Caco-2 (cell line): ENCODE data around the gene DHRS13. TPM values are rescaled to one million over a fixed set of nuclear protein-coding genes. Genes with fewer than 3 reads are reported as not detected.

Experiments used
- BruUV-seq: library from RNA; stranded (reverse); fragments of 400-500 nt; replicated peaks from 2 replicates; lab custom pipeline; 2021; lab: Mats Ljungman, UMichigan
- CTCF ChIA-PET: fragments of 300-600 bp; sonication (Branson Sonifier 250); formaldehyde crosslinking; loops from one replicate; lab custom pipeline; 2022; ENCODE audit warnings: antibody characterized with exemption; lab: Charles Lee
- POLR2A ChIA-PET: fragments of 300-600 bp; sonication (Branson Sonifier 250); formaldehyde crosslinking; loops from one replicate; lab custom pipeline; 2022; ENCODE audit warnings: antibody characterized with exemption; lab: Charles Lee
- DNase-seq, 2 experiments: peaks; one replicate each; pipeline versions ENCODE4 v3.0.0 to v3.0.0-alpha.2; 2020 to 2022
- H3K27me3 ChIP-seq: replicated peaks from 2 replicates; pipeline ENCODE4 v1.6.0; 2011; ENCODE audit warnings: low read length; ENCODE audit not compliant: control insufficient read depth, insufficient read depth
- H3K36me3 ChIP-seq: 2 replicates; pipeline ENCODE4 v1.5.1; 2011; ENCODE audit warnings: low read length; ENCODE audit not compliant: control insufficient read depth, insufficient read depth
- H3K4me1 ChIP-seq: fragments of 250-450 bp; sonication (Bioruptor Pico); 2 replicates; pipeline ENCODE4 v1.5.1; 2020; ENCODE audit warnings: mild to moderate bottlenecking
- H3K4me3 ChIP-seq: 2 replicates; pipeline ENCODE4 v1.5.1; 2011; ENCODE audit warnings: low read depth, mild to moderate bottlenecking, control low read depth, low read length
- H3K9me3 ChIP-seq: fragments of 250-450 bp; sonication (Bioruptor Pico); 2 replicates; pipeline ENCODE4 v1.5.1; 2020; ENCODE audit warnings: mild to moderate bottlenecking, moderate library complexity
- H3K27ac Mint-ChIP-seq: one replicate; pipeline ENCODE4 v1.8.0; 2022; ENCODE audit warnings: mixed read lengths; ENCODE audit not compliant: unreplicated experiment
- H3K27me3 Mint-ChIP-seq: one replicate; pipeline ENCODE4 v1.8.0; 2022; ENCODE audit warnings: mixed read lengths; ENCODE audit not compliant: insufficient read depth, unreplicated experiment
- H3K36me3 Mint-ChIP-seq: one replicate; pipeline ENCODE4 v1.8.0; 2022; ENCODE audit warnings: mild to moderate bottlenecking, mixed read lengths; ENCODE audit not compliant: insufficient read depth, unreplicated experiment
- H3K4me1 Mint-ChIP-seq: one replicate; pipeline ENCODE4 v1.8.0; 2022; ENCODE audit warnings: low read depth, mixed read lengths; ENCODE audit not compliant: unreplicated experiment
- H3K4me3 Mint-ChIP-seq: one replicate; pipeline ENCODE4 v1.8.0; 2022; ENCODE audit warnings: mild to moderate bottlenecking, moderate library complexity, mixed read lengths; ENCODE audit not compliant: unreplicated experiment
- H3K9me3 Mint-ChIP-seq: one replicate; pipeline ENCODE4 v1.8.0; 2022; ENCODE audit warnings: mixed read lengths; ENCODE audit not compliant: unreplicated experiment
- CTCF ChIP-seq, 2 experiments: fragments of 200-600 bp in 1 of 2; IDR thresholded peaks; 1 replicate in 1 of 2; 2 replicates in 1 of 2; pipeline versions ENCODE4 v1.5.1 to v1.8.0; 2011 to 2022; ENCODE audit warnings: antibody characterized with exemption in 1 of 2, control low read depth in 1 of 2, inconsistent platforms in 1 of 2, low read depth in 1 of 2, low read length in 1 of 2, mild to moderate bottlenecking in 1 of 2, moderate library complexity in 1 of 2; ENCODE audit not compliant: insufficient read depth in 1 of 2, severe bottlenecking in 1 of 2, unreplicated experiment in 1 of 2
- intact Hi-C: fragments of 100-400 bp; cut with micrococcal nuclease; formaldehyde crosslinking; loops from one replicate; pipeline ENCODE4 v1.10.0; 2022; ENCODE audit not compliant: unreplicated experiment
- total RNA-seq: library from RNA; stranded (reverse); gene quantifications from 2 replicates; pipeline ENCODE4 v1.2.3, GENCODE V29; 2022

DHRS13 gene
- total RNA-seq, 1 experiment from 2014 or later = 38.0 TPM

GRCh38 chr17:28925912-28926365, 23.1 kb upstream of the DHRS13 start:
- CTCF ChIA-PET = no interaction called here
- no peak overlapping the region for H3K4me3 Mint-ChIP-seq
- no peaks in the 10 kb centered on the region for H3K9me3 Mint-ChIP-seq
- no peak for DNase-seq
- intact Hi-C loops = no loop called here
- no peak overlapping the region for H3K4me3 ChIP-seq
- no peak for TF ChIP-seq CTCF (IDR thresholded peaks at IDR 0.05; ENCODE audit: insufficient read depth in 1 of 2, low read depth in 1 of 2, low read length in 1 of 2, severe bottlenecking in 1 of 2, unreplicated experiment in 1 of 2)
- peaks cover 40% of the 10 kb centered on the region for H3K36me3 Mint-ChIP-seq
- TSS peak; percentile 23 for BruUV-seq
- H3K36me3 ChIP-seq = peaks cover 3% of the 10 kb centered on the region
- H3K27me3 ChIP-seq = no peaks in the 10 kb centered on the region
- H3K4me1 Mint-ChIP-seq = no peaks in the 10 kb centered on the region
- POLR2A ChIA-PET = no interaction called here
- H3K27ac Mint-ChIP-seq = no peak overlapping the region
- H3K4me1 ChIP-seq = no peaks in the 10 kb centered on the region
- no peaks in the 10 kb centered on the region for H3K27me3 Mint-ChIP-seq
- no peaks in the 10 kb centered on the region for H3K9me3 ChIP-seq

- no peak for DNase-seq
- Histone ChIP-seq H3K4me3 (no peak overlapping the region), H3K4me1 (no peaks in the 10 kb centered on the region), H3K36me3 (peaks cover 7% of the 10 kb centered on the region), H3K27me3 (no peaks in the 10 kb centered on the region), H3K9me3 (no peaks in the 10 kb centered on the region)
- H3K36me3 Mint-ChIP-seq = peaks cover 90% of the 10 kb centered on the region
- no peak for TF ChIP-seq CTCF (IDR thresholded peaks at IDR 0.05; ENCODE audit: insufficient read depth in 1 of 2, low read depth in 1 of 2, low read length in 1 of 2, severe bottlenecking in 1 of 2, unreplicated experiment in 1 of 2)
- intact Hi-C loops = no loop called here
- H3K4me1 Mint-ChIP-seq = no peaks in the 10 kb centered on the region
- no peaks in the 10 kb centered on the region for H3K27me3 Mint-ChIP-seq
- ChIA-PET POLR2A (no interaction called here), CTCF (interaction anchor here (2.1 kb wide), 1 partner anchor 157 kb away, joined by 5 read pairs; no protein-coding TSS in a partner anchor)
- H3K27ac Mint-ChIP-seq = no peak overlapping the region
- no peaks in the 10 kb centered on the region for H3K9me3 Mint-ChIP-seq
- no TSS peak for BruUV-seq
- no peak overlapping the region for H3K4me3 Mint-ChIP-seq
These were observed 17.3 kb upstream of the DHRS13 start for GRCh38 chr17:28920201-28920600.

GRCh38 chr17:28918295-28918694, 15.4 kb upstream of the DHRS13 start:
- Histone ChIP-seq H3K36me3 (peaks cover 4% of the 10 kb centered on the region), H3K4me1 (no peaks in the 10 kb centered on the region), H3K4me3 (no peak overlapping the region), H3K27me3 (no peaks in the 10 kb centered on the region), H3K9me3 (no peaks in the 10 kb centered on the region)
- no peaks in the 10 kb centered on the region for H3K4me1 Mint-ChIP-seq
- CTCF ChIA-PET = no interaction called here
- TF ChIP-seq CTCF (IDR thresholded peaks at IDR 0.05; ENCODE audit: insufficient read depth in 1 of 2, low read depth in 1 of 2, low read length in 1 of 2, severe bottlenecking in 1 of 2, unreplicated experiment in 1 of 2) = no peak
- no peak overlapping the region for H3K27ac Mint-ChIP-seq
- H3K36me3 Mint-ChIP-seq = peaks cover 91% of the 10 kb centered on the region
- no peak overlapping the region for H3K4me3 Mint-ChIP-seq
- H3K27me3 Mint-ChIP-seq = no peaks in the 10 kb centered on the region
- no peaks in the 10 kb centered on the region for H3K9me3 Mint-ChIP-seq
- POLR2A ChIA-PET = interaction anchor here (0.5 kb wide), 1 partner anchor 166 kb away, joined by 3 read pairs; no protein-coding TSS in a partner anchor
- intact Hi-C loops = no loop called here
- no TSS peak for BruUV-seq
- no peak for DNase-seq
